Effector memory CD4-positive, alpha-beta T cell (primary cell): Measurements from ENCODE around the gene KLF16.

Experiments used
- DNase-seq, 3 donors: peaks; one replicate each; pipeline ENCODE4 v3.0.0-alpha.2; 2020
- H3K27ac ChIP-seq: 2 replicates; pipeline ENCODE4 v1.7.0; 2013; ENCODE audit warnings: mild to moderate bottlenecking, low read length, moderate library complexity; ENCODE audit not compliant: insufficient read depth, poor library complexity, severe bottlenecking
- H3K27me3 ChIP-seq: replicated peaks from 2 replicates; pipeline ENCODE4 v1.7.0; 2013; ENCODE audit warnings: mild to moderate bottlenecking, low read length; ENCODE audit not compliant: insufficient read depth, control insufficient read depth, poor library complexity, severe bottlenecking
- H3K36me3 ChIP-seq: 2 replicates; pipeline ENCODE4 v1.7.0; 2013; ENCODE audit warnings: mild to moderate bottlenecking, low read length, moderate library complexity; ENCODE audit not compliant: control insufficient read depth, insufficient read depth
- H3K4me1 ChIP-seq: 2 replicates; pipeline ENCODE4 v1.7.0; 2013; ENCODE audit warnings: low read length, mild to moderate bottlenecking; ENCODE audit not compliant: control insufficient read depth, insufficient read depth, poor library complexity, severe bottlenecking
- H3K4me3 ChIP-seq: 2 replicates; pipeline ENCODE4 v1.7.0; 2013; ENCODE audit warnings: low read length, low read depth, mild to moderate bottlenecking; ENCODE audit not compliant: insufficient read depth, poor library complexity, severe bottlenecking
- H3K9me3 ChIP-seq: 2 replicates; pipeline ENCODE4 v1.7.0; 2013; ENCODE audit warnings: mild to moderate bottlenecking, low read length, moderate library complexity; ENCODE audit not compliant: control insufficient read depth

KLF16 gene

GRCh38 chr19:1860821-1861598 lies 2.4 kb downstream of the KLF16 start:
- no peak for DNase-seq
- Histone ChIP-seq H3K36me3 (no peaks in the 10 kb centered on the region), H3K4me3 (peak overlapping the region; percentile 77), H3K27me3 (no peaks in the 10 kb centered on the region), H3K27ac (peak overlapping the region; percentile 86), H3K9me3 (no peaks in the 10 kb centered on the region), H3K4me1 (peaks cover 56% of the 10 kb centered on the region)

- Histone ChIP-seq H3K4me1 (peaks cover 62% of the 10 kb centered on the region), H3K27ac (peak overlapping the region; percentile 86), H3K9me3 (no peaks in the 10 kb centered on the region), H3K36me3 (no peaks in the 10 kb centered on the region), H3K4me3 (peak overlapping the region; percentile 13), H3K27me3 (no peaks in the 10 kb centered on the region)
- peak; percentile 54 to 70 (median 56) for DNase-seq
Measured at GRCh38 chr19:1860042-1860775, 3.2 kb downstream of the KLF16 start.

GRCh38 chr19:1859331-1859781 lies 4.0 kb downstream of the KLF16 start:
- H3K4me1 ChIP-seq = peaks cover 64% of the 10 kb centered on the region

GRCh38 chr19:1858412-1859081 lies 4.8 kb downstream of the KLF16 start:
- no peak for DNase-seq
- no peaks in the 10 kb centered on the region for H3K27me3 ChIP-seq
- no peak overlapping the region for H3K4me3 ChIP-seq
- H3K4me1 ChIP-seq = peaks cover 72% of the 10 kb centered on the region
- no peaks in the 10 kb centered on the region for H3K9me3 ChIP-seq
- H3K36me3 ChIP-seq = no peaks in the 10 kb centered on the region
- peak overlapping the region; percentile 86 for H3K27ac ChIP-seq

More at GRCh38 chr19:1859331-1859781, 4.0 kb downstream of the KLF16 start:
- Histone ChIP-seq H3K36me3 (no peaks in the 10 kb centered on the region), H3K27ac (peak overlapping the region; percentile 86), H3K27me3 (no peaks in the 10 kb centered on the region), H3K9me3 (no peaks in the 10 kb centered on the region), H3K4me3 (no peak overlapping the region)
- no peak for DNase-seq

GRCh38 chr19:1857648-1858326 lies 5.6 kb downstream of the KLF16 start:
- peaks cover 79% of the 10 kb centered on the region for H3K4me1 ChIP-seq
- H3K9me3 ChIP-seq = no peaks in the 10 kb centered on the region
- DNase-seq = no peak
- H3K4me3 ChIP-seq = no peak overlapping the region
- no peaks in the 10 kb centered on the region for H3K27me3 ChIP-seq
- peak overlapping the region; percentile 86 for H3K27ac ChIP-seq
- no peaks in the 10 kb centered on the region for H3K36me3 ChIP-seq

- H3K4me1 ChIP-seq = peaks cover 85% of the 10 kb centered on the region
- no peaks in the 10 kb centered on the region for H3K9me3 ChIP-seq
- no peaks in the 10 kb centered on the region for H3K27me3 ChIP-seq
- peak overlapping the region; percentile 86 for H3K27ac ChIP-seq
- no peaks in the 10 kb centered on the region for H3K36me3 ChIP-seq
- no peak for DNase-seq
- H3K4me3 ChIP-seq = peak overlapping the region; percentile 60
Measured at GRCh38 chr19:1856698-1857603, 6.4 kb downstream of the KLF16 start.

GRCh38 chr19:1856345-1856697 lies 7.1 kb downstream of the KLF16 start:
- Histone ChIP-seq H3K4me3 (peak overlapping the region; percentile 60), H3K4me1 (peaks cover 85% of the 10 kb centered on the region)
- no peak for DNase-seq

GRCh38 chr19:1855828-1856255 lies 7.5 kb downstream of the KLF16 start:
- H3K9me3 ChIP-seq = no peaks in the 10 kb centered on the region
- peak overlapping the region; percentile 86 for H3K27ac ChIP-seq
- H3K36me3 ChIP-seq = no peaks in the 10 kb centered on the region
- H3K4me3 ChIP-seq = peak overlapping the region; percentile 60
- no peaks in the 10 kb centered on the region for H3K27me3 ChIP-seq
- DNase-seq = no peak
- peaks cover 81% of the 10 kb centered on the region for H3K4me1 ChIP-seq

More at GRCh38 chr19:1856345-1856697, 7.1 kb downstream of the KLF16 start:
- no peaks in the 10 kb centered on the region for H3K9me3 ChIP-seq
- peak overlapping the region; percentile 86 for H3K27ac ChIP-seq
- H3K36me3 ChIP-seq = no peaks in the 10 kb centered on the region
- no peaks in the 10 kb centered on the region for H3K27me3 ChIP-seq
